GM12801 (cell line): ENCODE data around the gene FEZ2.

Experiments used
- CTCF ChIP-seq: IDR thresholded peaks from one replicate; pipeline ENCODE4 v1.5.1; 2011; ENCODE audit warnings: control low read depth; ENCODE audit not compliant: insufficient read length; ENCODE audit errors: extremely low read depth

The FEZ2 gene

GRCh38 chr2:36597532-36598377 lies at the start of gene FEZ2:
Gene FEZ2 (minus strand): TSS chr2:36598168. CDS start chr2:36598142, 26 bp downstream.
- TF ChIP-seq CTCF: no peak

- no peak for TF ChIP-seq CTCF
Measured at GRCh38 chr2:36634981-36635597, 37.1 kb upstream of the FEZ2 start.

- no peak for TF ChIP-seq CTCF
Measured at GRCh38 chr2:36633470-36634092, 35.6 kb upstream of the FEZ2 start.

GRCh38 chr2:36626756-36627155 lies 28.8 kb upstream of the FEZ2 start:
- TF ChIP-seq CTCF: no peak

GRCh38 chr2:36626071-36626470 lies 28.1 kb upstream of the FEZ2 start:
- TF ChIP-seq CTCF: no peak

- TF ChIP-seq CTCF: no peak
Measured at GRCh38 chr2:36625304-36625703, 27.3 kb upstream of the FEZ2 start.

- no peak for TF ChIP-seq CTCF
Measured at GRCh38 chr2:36620321-36620720, 22.4 kb upstream of the FEZ2 start.
